ENCODE measurements around the gene HAUS6. TPM values are rescaled to one million over a fixed set of nuclear protein-coding genes. Genes with fewer than 3 reads are reported as not detected.

Gene HAUS6
- total and polyA plus RNA-seq, 4 donors: 1.9 to 10.1 (median 5.6) TPM

- Histone ChIP-seq H3K36me3 (ENCODE audit: control insufficient read depth in 4 of 4, insufficient read depth in 3 of 4, low read depth in 1 of 4, low read length in 3 of 4) (peaks cover 12 to 39% (median 26%) of the 10 kb centered on the region in 4 donors), H3K27ac (ENCODE audit: low read depth in 1 of 2, low read length in 2 of 2) (no peak overlapping the region), H3K4me1 (ENCODE audit: control insufficient read depth in 4 of 4, insufficient read depth in 4 of 4, low read length in 3 of 4) (no peaks in the 10 kb centered on the region), H3K4me3 (ENCODE audit: low read depth in 1 of 3, low read length in 3 of 3) (no peak overlapping the region), H3K9me3 (ENCODE audit: control insufficient read depth in 4 of 4, low read length in 3 of 4) (no peaks in the 10 kb centered on the region), H3K9ac (ENCODE audit: low read depth in 1 of 2, low read length in 2 of 2) (no peak overlapping the region), H3K27me3 (ENCODE audit: control insufficient read depth in 4 of 4, insufficient read depth in 4 of 4, low read length in 3 of 4) (no peaks in the 10 kb centered on the region)
- TF ChIP-seq TAF1 (conservative IDR thresholded peaks at IDR 0.05) (no peak), RXRA (IDR thresholded peaks at IDR 0.05) (no peak), FOXA1 (IDR thresholded peaks at IDR 0.05) (no peak), ATF3 (IDR thresholded peaks at IDR 0.05) (no peak), MAX (IDR thresholded peaks at IDR 0.05) (no peak), ZBTB33 (IDR thresholded peaks at IDR 0.05) (no peak), YY1 (IDR thresholded peaks at IDR 0.05) (no peak), JUND (IDR thresholded peaks at IDR 0.05) (no peak), GABPA (IDR thresholded peaks at IDR 0.05 in 1 of 2, conservative IDR thresholded peaks at IDR 0.05 in 1 of 2) (no peak), HNF4G (IDR thresholded peaks at IDR 0.05) (no peak), NR2F2 (IDR thresholded peaks at IDR 0.05) (no peak), CTCF (IDR thresholded peaks at IDR 0.05; ENCODE audit: low read depth, low read length, missing input control) (no peak), FOXA2 (IDR thresholded peaks at IDR 0.05) (no peak), EGR1 (IDR thresholded peaks at IDR 0.05; ENCODE audit: low read depth in 2 of 2) (no peak)
- DNase-seq (ENCODE audit: low spot score): no peak
- 91% methylated on average over 6 of the region's 6 CpGs for WGBS
Observed at GRCh38 chr9:19087106-19088000, 15.4 kb downstream of the HAUS6 start.

GRCh38 chr9:19085295-19085694 is 17.4 kb downstream of the HAUS6 start:
- TF ChIP-seq RXRA (IDR thresholded peaks at IDR 0.05) (peak in 1 of 2 donors; percentile 7), TAF1 (conservative IDR thresholded peaks at IDR 0.05) (no peak), RAD21 (IDR thresholded peaks at IDR 0.05) (peak; percentile 79 to 80), CTCF (IDR thresholded peaks at IDR 0.05; ENCODE audit: low read depth, low read length, missing input control) (peak; percentile 47)
- no peaks in the 10 kb centered on the region for H3K4me1 ChIP-seq (ENCODE audit: control insufficient read depth in 4 of 4, insufficient read depth in 4 of 4, low read length in 3 of 4)
- no peak overlapping the region for H3K9ac ChIP-seq (ENCODE audit: low read depth in 1 of 2, low read length in 2 of 2)
- no peaks in the 10 kb centered on the region for H3K9me3 ChIP-seq (ENCODE audit: control insufficient read depth in 4 of 4, low read length in 3 of 4)
- no peak overlapping the region for H3K27ac ChIP-seq (ENCODE audit: low read depth in 1 of 2, low read length in 2 of 2)
- no peak for DNase-seq (ENCODE audit: low spot score)
- 28% methylated on average over 2 of the region's 2 CpGs for WGBS
- no peaks in the 10 kb centered on the region for H3K27me3 ChIP-seq (ENCODE audit: control insufficient read depth in 4 of 4, insufficient read depth in 4 of 4, low read length in 3 of 4)
- H3K36me3 ChIP-seq (ENCODE audit: control insufficient read depth in 4 of 4, insufficient read depth in 3 of 4, low read depth in 1 of 4, low read length in 3 of 4): peaks cover 9 to 35% (median 20%) of the 10 kb centered on the region in 4 donors
- no peak overlapping the region for H3K4me3 ChIP-seq (ENCODE audit: low read depth in 1 of 3, low read length in 3 of 3)
